ENCODE results near the gene CDKAL1.
A peak's percentile ranks its signal among the peaks of the same experiment; 100 is the strongest.

Gene CDKAL1

DNA sequence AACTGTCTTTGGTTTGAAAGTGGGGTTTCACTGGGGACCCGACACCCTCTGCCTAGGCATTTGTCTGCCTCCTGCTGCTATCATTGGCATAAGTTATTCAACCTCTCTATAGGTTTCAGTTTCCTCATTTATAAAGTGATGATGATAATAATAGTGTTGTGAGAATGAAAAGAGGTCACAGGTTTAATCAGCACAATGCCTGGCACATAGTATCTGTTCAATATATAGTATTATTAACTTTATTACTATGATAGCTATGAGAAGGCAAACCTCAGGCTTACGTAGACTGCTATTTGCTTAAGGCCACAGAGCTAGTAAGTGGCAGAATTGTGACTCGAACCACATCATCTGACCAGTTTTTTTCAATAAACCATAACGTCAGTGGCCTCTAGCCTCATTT is 256.8 kb downstream of the CDKAL1 start:
- Histone ChIP-seq H2AFZ (no peak overlapping the region), H3K36me3 (ENCODE audit: control insufficient read depth, insufficient read depth, low read length) (no peaks in the 10 kb centered on the region), H3K9me3 (ENCODE audit: control insufficient read depth, low read length) (no peaks in the 10 kb centered on the region), H3K4me3 (ENCODE audit: low read depth, low read length) (no peak overlapping the region), H3K4me1 (peaks cover 3% of the 10 kb centered on the region), H3K79me2 (no peaks in the 10 kb centered on the region), H3K27me3 (ENCODE audit: control insufficient read depth, insufficient read depth, low read length) (no peaks in the 10 kb centered on the region), H3K9ac (no peak overlapping the region), H3K4me2 (ENCODE audit: low read length) (no peak overlapping the region), H3K27ac (no peak overlapping the region)
- TF ChIP-seq CTCF (IDR thresholded peaks at IDR 0.05), result no peak

DNA sequence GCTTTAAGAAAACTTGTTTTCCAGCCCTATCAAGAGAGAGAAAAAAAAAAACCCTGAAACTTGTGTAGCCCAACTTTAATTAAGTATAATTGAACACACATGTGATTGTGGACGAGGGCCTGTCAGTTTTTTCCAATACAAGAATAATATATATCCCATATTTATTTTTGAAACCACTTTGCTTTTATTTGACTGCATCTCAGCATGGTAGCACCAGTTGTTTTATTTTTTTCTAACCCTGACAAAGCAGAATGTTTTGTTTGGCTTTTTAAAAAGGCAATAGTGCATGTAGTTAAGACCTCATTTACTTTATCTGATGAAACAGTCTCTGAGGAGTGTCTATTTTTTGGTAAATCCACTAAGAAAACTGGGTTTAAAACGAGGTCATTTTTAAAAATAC is 257.7 kb downstream of the CDKAL1 start:
- peak overlapping the region; percentile 18 for H3K4me2 ChIP-seq (ENCODE audit: low read length)
- H3K4me3 ChIP-seq (ENCODE audit: low read depth, low read length), result no peak overlapping the region
- no peak for TF ChIP-seq CTCF (IDR thresholded peaks at IDR 0.05)
- H3K9me3 ChIP-seq (ENCODE audit: control insufficient read depth, low read length), result no peaks in the 10 kb centered on the region
- H3K79me2 ChIP-seq, result no peaks in the 10 kb centered on the region
- no peak overlapping the region for H2AFZ ChIP-seq
- H3K4me1 ChIP-seq, result peaks cover 3% of the 10 kb centered on the region
- no peak overlapping the region for H3K9ac ChIP-seq
- no peaks in the 10 kb centered on the region for H3K36me3 ChIP-seq (ENCODE audit: control insufficient read depth, insufficient read depth, low read length)
- H3K27ac ChIP-seq, result no peak overlapping the region
- H3K27me3 ChIP-seq (ENCODE audit: control insufficient read depth, insufficient read depth, low read length), result no peaks in the 10 kb centered on the region

DNA sequence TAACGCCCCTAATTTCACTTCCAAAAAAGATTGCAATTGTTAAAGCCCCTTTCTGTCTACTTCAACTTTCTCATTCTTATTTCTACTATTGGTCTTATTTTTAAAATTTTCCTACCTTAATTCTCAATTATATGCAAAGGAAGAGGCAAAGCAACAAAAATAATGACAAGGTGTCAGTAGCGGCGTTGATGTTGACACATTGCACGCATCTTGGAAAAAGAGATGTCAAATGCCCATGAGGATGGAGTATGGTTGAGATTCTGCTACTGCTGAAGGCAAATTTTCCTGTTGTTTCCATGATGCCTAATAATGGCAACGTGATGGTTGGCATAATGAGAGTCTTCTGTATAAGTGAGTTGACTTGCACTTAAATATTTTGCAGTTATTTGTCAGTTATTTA is 258.9 kb downstream of the CDKAL1 start:
- H3K36me3 ChIP-seq (ENCODE audit: control insufficient read depth, insufficient read depth, low read length), result no peaks in the 10 kb centered on the region
- H3K79me2 ChIP-seq, result no peaks in the 10 kb centered on the region
- peaks cover 3% of the 10 kb centered on the region for H3K4me1 ChIP-seq
- no peaks in the 10 kb centered on the region for H3K27me3 ChIP-seq (ENCODE audit: control insufficient read depth, insufficient read depth, low read length)
- no peak for TF ChIP-seq CTCF (IDR thresholded peaks at IDR 0.05)
- no peak overlapping the region for H3K27ac ChIP-seq
- no peak overlapping the region for H3K4me2 ChIP-seq (ENCODE audit: low read length)
- H3K9me3 ChIP-seq (ENCODE audit: control insufficient read depth, low read length), result no peaks in the 10 kb centered on the region
- H3K9ac ChIP-seq, result no peak overlapping the region
- no peak overlapping the region for H3K4me3 ChIP-seq (ENCODE audit: low read depth, low read length)
- no peak overlapping the region for H2AFZ ChIP-seq

DNA sequence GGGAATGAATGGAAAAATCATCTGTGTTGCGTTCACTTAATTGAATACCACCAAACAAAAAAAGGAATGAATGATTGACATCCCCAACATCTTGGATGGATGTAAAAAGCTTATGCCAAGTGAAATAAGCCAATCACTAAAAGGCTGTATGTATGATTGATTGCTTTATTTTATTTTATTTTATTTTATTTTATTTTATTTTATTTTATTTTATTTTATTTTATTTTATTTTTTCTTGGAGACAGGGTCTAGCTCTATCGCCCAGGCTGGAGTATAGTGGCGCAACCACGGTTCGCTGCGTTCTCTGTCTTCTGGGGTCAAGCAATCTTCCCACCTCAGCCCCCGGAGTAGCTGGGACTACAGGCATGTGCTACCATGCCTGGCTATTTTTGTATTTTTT is 263.3 kb downstream of the CDKAL1 start:
- H3K27me3 ChIP-seq (ENCODE audit: control insufficient read depth, insufficient read depth, low read length), result no peaks in the 10 kb centered on the region
- no peak overlapping the region for H3K4me3 ChIP-seq (ENCODE audit: low read depth, low read length)
- no peaks in the 10 kb centered on the region for H3K36me3 ChIP-seq (ENCODE audit: control insufficient read depth, insufficient read depth, low read length)
- TF ChIP-seq CTCF (IDR thresholded peaks at IDR 0.05), result no peak
- H3K4me2 ChIP-seq (ENCODE audit: low read length), result no peak overlapping the region
- H3K27ac ChIP-seq, result no peak overlapping the region
- no peaks in the 10 kb centered on the region for H3K79me2 ChIP-seq
- H3K9me3 ChIP-seq (ENCODE audit: control insufficient read depth, low read length), result no peaks in the 10 kb centered on the region
- H2AFZ ChIP-seq, result no peak overlapping the region
- H3K9ac ChIP-seq, result no peak overlapping the region
- no peaks in the 10 kb centered on the region for H3K4me1 ChIP-seq

- Histone ChIP-seq H3K4me2 (ENCODE audit: low read length) (no peak overlapping the region), H3K4me1 (no peaks in the 10 kb centered on the region), H3K27ac (no peak overlapping the region), H2AFZ (no peak overlapping the region), H3K27me3 (ENCODE audit: control insufficient read depth, insufficient read depth, low read length) (no peaks in the 10 kb centered on the region), H3K36me3 (ENCODE audit: control insufficient read depth, insufficient read depth, low read length) (no peaks in the 10 kb centered on the region), H3K9me3 (ENCODE audit: control insufficient read depth, low read length) (no peaks in the 10 kb centered on the region), H3K4me3 (ENCODE audit: low read depth, low read length) (no peak overlapping the region), H3K9ac (no peak overlapping the region), H3K79me2 (no peaks in the 10 kb centered on the region)
- TF ChIP-seq CTCF (IDR thresholded peaks at IDR 0.05), result no peak
These were observed 266.0 kb downstream of the CDKAL1 start for GRCh38 chr6:20800229-20800628.

Measured in parathyroid adenoma (tissue), 2 donors.